Osteocyte (in vitro differentiated cells): Measurements from ENCODE around the gene TSPEAR. TPM values are rescaled to one million over a fixed set of nuclear protein-coding genes. Genes with fewer than 3 reads are reported as not detected.
"Not testable (repeated sequence)": the region's sequence is repeated elsewhere in the genome, so short reads cannot be mapped to it uniquely, and the experiment has no call there.

ENCODE experiments used
- DNase-seq: peaks from one replicate; pipeline ENCODE4 v3.0.0; 2021; ENCODE audit warnings: mixed read lengths; ENCODE audit not compliant: unreplicated experiment; ENCODE audit errors: extremely low spot score
- H3K27ac Mint-ChIP-seq: one replicate; pipeline ENCODE4 v1.8.0; 2021; ENCODE audit warnings: mild to moderate bottlenecking, mixed read lengths; ENCODE audit not compliant: unreplicated experiment
- H3K27me3 Mint-ChIP-seq: one replicate; pipeline ENCODE4 v1.8.0; 2021; ENCODE audit warnings: mixed read lengths; ENCODE audit not compliant: unreplicated experiment
- H3K36me3 Mint-ChIP-seq: one replicate; pipeline ENCODE4 v1.8.0; 2021; ENCODE audit warnings: mixed read lengths; ENCODE audit not compliant: unreplicated experiment
- H3K4me1 Mint-ChIP-seq: one replicate; pipeline ENCODE4 v1.8.0; 2021; ENCODE audit warnings: mixed read lengths; ENCODE audit not compliant: unreplicated experiment
- H3K4me3 Mint-ChIP-seq: one replicate; pipeline ENCODE4 v1.8.0; 2021; ENCODE audit warnings: mild to moderate bottlenecking, moderate library complexity, mixed read lengths; ENCODE audit not compliant: unreplicated experiment
- H3K9me3 Mint-ChIP-seq: one replicate; pipeline ENCODE4 v1.8.0; 2021; ENCODE audit warnings: mixed read lengths; ENCODE audit not compliant: unreplicated experiment
- total RNA-seq: library from RNA; stranded (reverse); gene quantifications from 2 replicates; pipeline ENCODE4 v1.2.1, GENCODE V29; 2021
- TF ChIP-seq, protein P1 (sequence below): fragments of 200-600 bp; sonication (generic); IDR thresholded peaks from 2 replicates; pipeline ENCODE4 v1.5.0; 2021; ENCODE audit warnings: antibody characterized with exemption, mild to moderate bottlenecking, moderate library complexity

The TSPEAR gene
- total RNA-seq, 1 donor from 2014 or later, result not detected

- no peak for DNase-seq
- H3K4me1 Mint-ChIP-seq, result no peaks in the 10 kb centered on the region
- peaks cover 6% of the 10 kb centered on the region for H3K27me3 Mint-ChIP-seq
- TF ChIP-seq, protein P1, sequence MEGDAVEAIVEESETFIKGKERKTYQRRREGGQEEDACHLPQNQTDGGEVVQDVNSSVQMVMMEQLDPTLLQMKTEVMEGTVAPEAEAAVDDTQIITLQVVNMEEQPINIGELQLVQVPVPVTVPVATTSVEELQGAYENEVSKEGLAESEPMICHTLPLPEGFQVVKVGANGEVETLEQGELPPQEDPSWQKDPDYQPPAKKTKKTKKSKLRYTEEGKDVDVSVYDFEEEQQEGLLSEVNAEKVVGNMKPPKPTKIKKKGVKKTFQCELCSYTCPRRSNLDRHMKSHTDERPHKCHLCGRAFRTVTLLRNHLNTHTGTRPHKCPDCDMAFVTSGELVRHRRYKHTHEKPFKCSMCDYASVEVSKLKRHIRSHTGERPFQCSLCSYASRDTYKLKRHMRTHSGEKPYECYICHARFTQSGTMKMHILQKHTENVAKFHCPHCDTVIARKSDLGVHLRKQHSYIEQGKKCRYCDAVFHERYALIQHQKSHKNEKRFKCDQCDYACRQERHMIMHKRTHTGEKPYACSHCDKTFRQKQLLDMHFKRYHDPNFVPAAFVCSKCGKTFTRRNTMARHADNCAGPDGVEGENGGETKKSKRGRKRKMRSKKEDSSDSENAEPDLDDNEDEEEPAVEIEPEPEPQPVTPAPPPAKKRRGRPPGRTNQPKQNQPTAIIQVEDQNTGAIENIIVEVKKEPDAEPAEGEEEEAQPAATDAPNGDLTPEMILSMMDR, result no peak
- H3K4me3 Mint-ChIP-seq, result no peak overlapping the region
- no peak overlapping the region for H3K27ac Mint-ChIP-seq
- no peaks in the 10 kb centered on the region for H3K36me3 Mint-ChIP-seq
- peaks cover 20% of the 10 kb centered on the region for H3K9me3 Mint-ChIP-seq
Measured at GRCh38 chr21:44647222-44647552, 64.2 kb downstream of the TSPEAR start.

- not testable (repeated sequence) for H3K27me3 Mint-ChIP-seq, H3K4me1 Mint-ChIP-seq, H3K36me3 Mint-ChIP-seq, H3K27ac Mint-ChIP-seq, H3K4me3 Mint-ChIP-seq
- H3K9me3 Mint-ChIP-seq, result peaks cover 22% of the 10 kb centered on the region
- peak; percentile 75 for DNase-seq
Measured at GRCh38 chr21:44646366-44647221, 64.8 kb downstream of the TSPEAR start, which contains the start of gene KRTAP10-11. TSS of gene KRTAP10-11 (plus strand) at chr21:44646414. CDS start at chr21:44646459, 45 bp downstream.

GRCh38 chr21:44644878-44645277 is 66.5 kb downstream of the TSPEAR start:
- H3K36me3 Mint-ChIP-seq, result no peaks in the 10 kb centered on the region
- peaks cover 6% of the 10 kb centered on the region for H3K27me3 Mint-ChIP-seq
- DNase-seq, result no peak
- H3K4me1 Mint-ChIP-seq, result no peaks in the 10 kb centered on the region
- TF ChIP-seq, protein P1, result no peak
- H3K4me3 Mint-ChIP-seq, result no peak overlapping the region
- H3K27ac Mint-ChIP-seq, result no peak overlapping the region
- peaks cover 29% of the 10 kb centered on the region for H3K9me3 Mint-ChIP-seq

DNA sequence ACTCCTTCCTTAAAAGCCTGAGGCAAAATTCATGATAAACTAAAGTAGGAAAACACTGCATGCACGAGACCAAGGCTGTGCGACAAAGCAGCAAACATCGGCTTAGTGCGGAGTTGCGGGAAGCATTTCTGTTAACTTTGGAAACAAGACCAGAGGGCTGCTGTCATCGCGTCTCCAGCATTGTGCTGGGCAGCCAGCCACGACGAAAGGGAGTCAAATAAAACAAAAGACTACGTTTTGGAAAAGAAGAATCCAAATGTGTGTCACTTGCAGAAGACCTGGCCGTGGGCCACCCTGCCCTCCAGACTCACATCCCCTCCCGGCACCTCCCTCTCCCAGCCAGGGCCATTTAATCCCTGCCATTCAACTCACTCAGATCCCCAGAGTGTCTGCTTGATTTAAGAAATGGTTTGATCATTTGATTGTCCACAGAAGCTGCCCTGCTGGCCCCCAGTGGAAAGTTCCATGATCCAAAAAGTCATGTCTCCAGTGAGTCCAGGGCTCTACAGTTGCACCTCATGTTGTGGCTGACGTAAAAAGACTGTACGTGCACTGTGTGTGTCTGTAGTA is 67.5 kb downstream of the TSPEAR start:
- no peak overlapping the region for H3K4me3 Mint-ChIP-seq
- no peak overlapping the region for H3K27ac Mint-ChIP-seq
- peaks cover 29% of the 10 kb centered on the region for H3K9me3 Mint-ChIP-seq
- DNase-seq, result peak; percentile 64
- no peaks in the 10 kb centered on the region for H3K36me3 Mint-ChIP-seq
- TF ChIP-seq, protein P1, result no peak
- peaks cover 6% of the 10 kb centered on the region for H3K27me3 Mint-ChIP-seq
- no peaks in the 10 kb centered on the region for H3K4me1 Mint-ChIP-seq

- Mint-ChIP-seq H3K4me1 (no peaks in the 10 kb centered on the region), H3K36me3 (no peaks in the 10 kb centered on the region), H3K27ac (no peak overlapping the region), H3K9me3 (peaks cover 29% of the 10 kb centered on the region), H3K27me3 (peaks cover 11% of the 10 kb centered on the region), H3K4me3 (no peak overlapping the region)
- TF ChIP-seq, protein P1, result no peak
- DNase-seq, result peak; percentile 57
Measured at GRCh38 chr21:44640761-44641160, 70.6 kb downstream of the TSPEAR start.
